Islet precursor cell (in vitro differentiated cells): Measurements from ENCODE around the gene ATG7.
A peak's percentile ranks its signal among the peaks of the same experiment; 100 is the strongest.
"Not testable (repeated sequence)": the region's sequence is repeated elsewhere in the genome, so short reads cannot be mapped to it uniquely, and the experiment has no call there.

Experiments
- DNase-seq: peaks from one replicate; pipeline ENCODE4 v3.0.0-alpha.2; 2018

Gene ATG7

GRCh38 chr3:11437506-11437905 is 165.3 kb downstream of the ATG7 start:
- DNase-seq: no peak

GRCh38 chr3:11438646-11439045 is 166.4 kb downstream of the ATG7 start:
- no peak for DNase-seq

- DNase-seq: not testable (repeated sequence)
These were observed 169.1 kb downstream of the ATG7 start for GRCh38 chr3:11441346-11441745.

- DNase-seq: no peak
These were observed 172.2 kb downstream of the ATG7 start for GRCh38 chr3:11444404-11444803.

GRCh38 chr3:11445193-11445592 is 173.0 kb downstream of the ATG7 start:
- not testable (repeated sequence) for DNase-seq

GRCh38 chr3:11445883-11446282 is 173.7 kb downstream of the ATG7 start:
- DNase-seq: no peak

GRCh38 chr3:11447584-11448200 is 175.5 kb downstream of the ATG7 start:
- no peak for DNase-seq

- DNase-seq: no peak
These were observed 177.8 kb downstream of the ATG7 start for GRCh38 chr3:11450015-11450414.

GRCh38 chr3:11452312-11452711 is 180.1 kb downstream of the ATG7 start:
- no peak for DNase-seq

- no peak for DNase-seq
These were observed 181.0 kb downstream of the ATG7 start for GRCh38 chr3:11452885-11453847.

- peak; percentile 4 for DNase-seq
These were observed 183.8 kb downstream of the ATG7 start for GRCh38 chr3:11455956-11456355.

GRCh38 chr3:11457135-11457534 is 184.9 kb downstream of the ATG7 start:
- peak; percentile 38 for DNase-seq

- DNase-seq: no peak
These were observed 187.1 kb downstream of the ATG7 start for GRCh38 chr3:11459186-11459824.

GRCh38 chr3:11461226-11461625 is 189.0 kb downstream of the ATG7 start:
- DNase-seq: peak; percentile 5

GRCh38 chr3:11462673-11463072 is 190.5 kb downstream of the ATG7 start:
- not testable (repeated sequence) for DNase-seq

- peak; percentile 35 for DNase-seq
These were observed 191.4 kb downstream of the ATG7 start for GRCh38 chr3:11463591-11463990.

GRCh38 chr3:11464356-11464755 is 192.2 kb downstream of the ATG7 start:
- peak; percentile 13 for DNase-seq

GRCh38 chr3:11465744-11466616 is 193.8 kb downstream of the ATG7 start:
- peak; percentile 18 for DNase-seq

GRCh38 chr3:11467875-11468274 is 195.7 kb downstream of the ATG7 start:
- DNase-seq: no peak

- DNase-seq: no peak
These were observed 198.0 kb downstream of the ATG7 start for GRCh38 chr3:11470031-11470853.

- DNase-seq: no peak
These were observed 203.1 kb downstream of the ATG7 start for GRCh38 chr3:11475324-11475723.

- no peak for DNase-seq
These were observed 204.5 kb downstream of the ATG7 start for GRCh38 chr3:11476735-11477144.
